GM21576 (cell line): ENCODE measurements around the gene PTPRN2.
"Not testable (repeated sequence)": the region's sequence is repeated elsewhere in the genome, so short reads cannot be mapped to it uniquely, and the experiment has no call there.

Source experiments
- ATAC-seq: cut with Tn5 transposase; IDR thresholded peaks from one replicate; pipeline ENCODE4 v1.9.1; 2021; ENCODE audit warnings: mild to moderate bottlenecking, moderate library complexity; ENCODE audit not compliant: unreplicated experiment

PTPRN2 gene

DNA sequence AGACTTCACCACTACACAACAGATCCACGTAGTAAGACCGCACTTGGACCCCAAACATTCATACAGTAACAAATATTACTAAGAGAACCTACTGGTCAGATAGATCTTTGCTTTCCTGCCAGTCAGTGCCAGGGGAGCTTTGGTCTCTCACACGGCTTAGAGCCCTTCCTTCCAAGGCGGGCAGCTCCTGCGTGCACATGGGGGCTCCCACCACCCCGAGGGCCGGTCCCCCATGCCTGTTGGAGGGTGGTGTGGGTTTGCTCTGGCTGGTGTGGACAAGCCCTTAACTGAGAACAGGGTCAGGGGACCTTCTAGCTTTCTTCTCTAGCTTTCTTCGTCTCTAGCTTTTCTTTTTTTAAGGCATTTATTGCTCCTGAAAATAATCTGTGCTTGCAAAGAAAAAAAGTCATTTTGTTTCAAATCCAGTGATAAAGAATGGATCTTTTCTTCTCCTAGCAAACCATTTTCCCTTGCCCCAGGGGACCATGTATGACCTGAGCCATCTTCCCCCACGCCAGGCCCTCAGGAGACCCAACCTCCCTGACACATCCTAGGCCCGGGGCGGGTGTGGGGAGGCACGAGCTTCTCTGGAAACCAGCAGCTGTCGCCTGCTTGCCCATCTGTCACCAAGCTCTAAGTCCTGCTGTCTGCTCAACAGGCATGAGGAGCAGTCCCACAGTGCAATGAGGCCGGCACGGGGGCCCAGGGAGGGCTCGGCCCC is 591.1 kb downstream of the PTPRN2 start:
- ATAC-seq = no peak

DNA sequence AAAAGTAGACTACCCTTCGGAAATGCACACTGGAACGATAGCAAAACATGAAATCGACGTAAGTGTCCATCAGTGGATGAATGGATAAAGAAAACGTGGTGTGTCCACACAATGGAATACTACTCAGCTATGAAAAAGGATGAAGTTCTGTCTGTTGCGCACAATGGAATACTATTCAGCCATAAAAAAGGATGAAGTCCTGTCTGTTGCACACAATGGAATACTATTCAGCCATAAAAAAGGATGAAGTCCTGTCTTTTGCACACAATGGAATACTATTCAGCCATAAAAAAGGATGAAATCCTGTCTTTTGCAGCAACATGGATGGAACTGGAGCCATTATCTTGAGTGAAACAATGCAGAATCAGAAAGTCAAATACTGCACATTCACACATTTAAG is 591.8 kb downstream of the PTPRN2 start:
- no peak for ATAC-seq

DNA sequence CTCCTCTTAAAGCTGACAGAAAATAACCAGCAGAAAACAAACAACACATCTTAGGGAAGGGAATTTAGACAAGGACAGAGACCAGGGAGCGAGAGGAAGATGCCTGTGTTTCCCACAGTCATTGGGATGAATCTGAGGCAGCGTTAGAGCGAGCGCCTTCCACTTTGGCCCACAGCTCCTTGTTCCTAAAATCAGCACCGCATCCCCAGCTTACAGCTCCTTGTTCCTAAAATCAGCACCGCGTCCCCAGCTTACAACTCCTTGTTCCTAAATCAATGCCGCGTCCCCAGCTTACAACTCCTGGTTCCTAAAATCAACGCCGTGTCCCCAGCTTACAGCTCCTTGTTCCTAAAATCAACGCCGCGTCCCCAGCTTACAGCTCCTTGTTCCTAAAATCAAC is 593.3 kb downstream of the PTPRN2 start:
- no peak for ATAC-seq

DNA sequence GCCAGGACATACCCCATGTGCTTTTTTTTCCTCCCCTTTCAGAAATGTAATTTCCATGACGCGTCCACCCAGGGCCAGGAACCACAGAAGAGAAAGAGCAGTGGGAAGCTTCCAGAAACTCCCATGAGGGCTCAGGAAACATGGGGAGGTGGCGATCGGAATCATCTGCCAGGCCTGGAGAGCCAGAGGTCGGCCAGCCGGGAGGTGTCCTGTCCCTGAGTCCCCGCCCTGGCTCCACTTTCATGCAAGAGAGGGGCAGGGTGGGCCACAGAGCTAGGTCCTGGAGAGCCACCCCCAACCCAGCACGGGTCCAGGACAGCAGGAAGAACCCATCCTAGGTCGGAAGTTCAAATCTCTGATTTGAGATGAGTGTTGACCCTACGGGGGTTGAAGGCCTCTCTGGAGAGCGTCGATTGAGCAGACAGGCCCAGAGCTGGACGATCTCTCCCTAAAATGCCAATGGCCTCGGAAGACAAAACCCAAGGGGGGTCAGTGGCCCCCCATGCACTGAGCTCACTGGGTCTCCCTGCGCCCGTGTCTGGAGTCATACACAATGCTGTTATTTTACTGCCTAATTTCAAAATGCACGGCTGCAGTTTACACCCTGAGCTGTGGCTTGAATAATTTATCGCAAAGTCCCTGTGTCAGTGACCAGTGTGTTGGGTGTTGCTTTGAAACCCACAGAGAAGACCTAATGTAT is 594.1 kb downstream of the PTPRN2 start:
- no peak for ATAC-seq

DNA sequence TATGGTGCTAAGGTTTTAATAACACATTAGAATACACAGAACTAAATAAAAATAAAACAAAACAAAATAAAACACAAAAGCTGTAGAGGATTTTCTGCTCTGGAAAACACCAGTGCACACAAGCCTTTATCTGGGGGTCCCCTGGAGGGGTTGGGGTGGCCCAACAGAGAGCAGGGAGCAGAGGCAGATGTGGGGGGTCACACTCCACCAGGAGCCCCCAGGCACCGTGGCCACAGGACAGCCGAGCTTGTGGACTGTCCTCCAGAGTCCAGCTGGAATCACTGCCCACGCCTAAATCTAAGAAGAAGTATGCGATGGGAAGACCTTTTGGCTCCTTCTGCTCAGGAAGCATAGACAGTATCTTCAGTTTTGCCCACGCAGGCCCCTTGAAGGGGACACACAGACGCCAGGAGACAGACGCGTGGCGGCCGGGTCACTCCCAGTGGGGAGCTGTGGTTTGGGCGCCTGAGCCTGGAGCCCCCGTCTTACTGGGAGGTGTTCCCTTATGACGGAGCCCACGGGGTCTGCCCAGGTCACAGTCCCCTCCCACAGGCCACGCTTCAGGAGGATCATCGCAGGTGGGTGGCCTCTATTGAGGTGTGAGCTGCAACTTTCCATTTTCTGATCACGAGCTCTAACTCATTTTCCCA is 595.0 kb downstream of the PTPRN2 start:
- no peak for ATAC-seq

DNA sequence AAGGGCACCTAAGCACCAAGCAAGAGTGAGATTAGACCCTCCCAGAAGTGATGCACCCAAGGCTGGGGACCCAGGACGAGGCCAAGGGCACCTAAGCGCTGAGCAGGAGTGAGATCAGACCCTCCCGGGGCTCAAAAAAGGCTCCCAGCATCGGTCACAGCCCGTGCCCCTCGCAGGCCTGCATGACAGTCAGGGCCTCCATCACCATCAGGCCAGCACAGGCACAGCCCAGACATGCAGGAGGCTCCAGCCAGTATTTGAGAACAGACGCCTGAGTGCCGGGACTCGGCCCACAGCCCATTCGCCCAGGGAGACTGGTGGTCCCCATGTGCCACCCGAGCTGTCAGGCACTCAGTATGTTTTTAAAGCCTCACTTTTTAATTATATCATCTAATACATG is 595.9 kb downstream of the PTPRN2 start:
- ATAC-seq = no peak

DNA sequence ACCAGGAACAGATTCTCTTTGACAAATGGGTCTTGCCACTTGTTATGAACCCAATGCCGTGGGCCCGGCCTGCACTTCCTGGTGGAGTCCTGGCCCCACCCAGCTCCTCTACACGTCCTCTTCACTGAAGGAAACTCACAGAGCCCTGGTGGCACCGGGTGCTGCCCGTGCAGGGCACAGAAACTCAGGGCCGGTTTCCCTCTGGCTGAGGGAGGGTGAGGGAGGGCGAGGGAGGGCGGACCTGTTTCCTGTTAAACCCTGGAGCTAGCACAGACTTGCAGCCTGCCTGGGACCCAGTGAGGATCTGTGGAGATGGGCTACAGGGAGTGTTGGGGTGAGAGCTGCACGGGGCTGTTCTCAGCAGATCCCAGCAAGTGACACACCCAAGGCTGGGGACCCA is 596.3 kb downstream of the PTPRN2 start:
- ATAC-seq = no peak

DNA sequence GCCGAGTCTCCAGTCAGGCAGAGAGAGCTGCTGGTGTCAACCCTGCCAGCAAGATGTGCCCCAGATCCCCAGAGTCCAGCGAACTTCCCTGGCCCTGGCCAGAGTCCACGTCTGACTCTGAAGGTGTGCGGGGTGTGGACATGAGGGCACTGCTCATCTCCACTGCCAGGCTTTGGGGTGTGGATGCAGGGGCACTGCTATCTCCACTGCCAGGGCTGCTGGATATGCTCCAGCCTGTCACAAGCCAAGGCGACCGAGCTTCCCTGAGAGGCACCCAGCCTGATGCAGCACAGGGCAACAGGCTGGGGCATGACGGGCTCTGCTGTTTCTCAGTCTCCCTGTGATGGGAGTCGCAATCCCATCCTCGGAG is 596.8 kb downstream of the PTPRN2 start:
- no peak for ATAC-seq

DNA sequence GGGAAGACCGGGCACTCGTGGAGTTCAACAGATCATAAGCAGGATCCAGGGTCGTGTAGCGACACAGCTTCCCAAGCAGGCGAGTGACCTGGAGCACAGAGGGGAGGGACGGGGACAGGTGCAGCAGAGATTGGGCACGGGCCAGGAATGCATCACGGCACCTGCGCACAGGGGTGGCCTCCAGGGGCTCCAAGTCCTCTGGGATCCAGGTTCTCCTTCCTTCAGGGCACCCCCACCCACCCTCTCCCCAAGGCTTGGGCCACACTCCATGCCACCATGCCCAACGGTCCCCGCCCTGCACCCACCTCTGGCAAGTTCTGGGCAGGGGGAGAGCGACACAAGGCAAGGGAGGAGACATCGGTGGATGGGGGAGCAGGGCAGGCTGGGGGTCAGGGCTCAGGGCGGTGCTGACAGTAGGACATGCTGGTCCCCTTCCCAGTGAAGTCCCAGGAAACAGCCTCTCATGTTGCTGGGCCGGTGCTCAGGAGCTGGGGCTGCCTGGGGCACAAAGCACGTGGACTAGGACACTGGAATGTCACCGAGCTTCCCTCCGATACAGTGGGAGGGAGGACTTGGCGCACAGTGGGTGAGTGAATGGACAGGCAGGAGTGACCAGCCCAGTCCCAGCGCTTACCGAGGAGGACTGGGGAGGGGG is 597.3 kb downstream of the PTPRN2 start:
- no peak for ATAC-seq

DNA sequence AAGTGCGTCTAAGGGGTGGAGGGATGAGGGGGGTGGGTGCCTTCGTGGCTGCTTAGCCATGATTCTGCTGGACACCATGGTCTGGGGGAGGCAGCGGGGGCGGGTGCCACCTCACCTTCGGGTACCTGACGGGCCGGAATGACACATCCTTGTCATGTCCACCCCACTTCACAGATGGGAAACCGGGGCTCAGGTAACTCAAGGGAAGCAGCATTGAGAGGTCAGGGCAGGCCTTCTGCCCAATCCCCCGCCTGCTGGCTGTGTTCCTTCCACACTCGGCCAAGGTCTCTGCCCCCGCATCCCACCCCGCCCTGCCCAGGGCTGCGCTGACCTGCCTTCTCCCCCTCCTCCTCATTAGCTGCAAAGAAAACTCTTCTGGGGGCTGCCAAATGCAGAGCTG is 598.0 kb downstream of the PTPRN2 start:
- ATAC-seq = no peak

DNA sequence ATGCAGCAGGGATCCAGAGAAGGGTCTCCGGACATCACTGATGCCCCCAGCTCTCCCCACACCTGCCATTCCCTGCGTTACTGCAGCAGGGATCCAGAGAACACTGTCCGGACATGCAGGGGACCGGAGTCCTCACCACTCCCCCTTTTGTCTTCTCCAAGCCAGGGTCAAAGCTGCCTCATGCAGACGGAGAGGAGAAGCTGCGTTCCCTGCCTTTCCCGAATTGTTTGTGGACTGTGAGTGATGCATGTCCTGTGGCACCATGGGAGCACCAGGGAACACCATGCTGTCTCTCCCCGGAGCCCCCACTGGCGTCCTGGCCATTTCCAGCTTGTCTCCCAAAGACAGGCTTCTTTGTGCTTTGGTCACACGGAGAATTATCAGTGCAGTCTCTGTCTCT is 599.7 kb downstream of the PTPRN2 start:
- ATAC-seq = no peak

DNA sequence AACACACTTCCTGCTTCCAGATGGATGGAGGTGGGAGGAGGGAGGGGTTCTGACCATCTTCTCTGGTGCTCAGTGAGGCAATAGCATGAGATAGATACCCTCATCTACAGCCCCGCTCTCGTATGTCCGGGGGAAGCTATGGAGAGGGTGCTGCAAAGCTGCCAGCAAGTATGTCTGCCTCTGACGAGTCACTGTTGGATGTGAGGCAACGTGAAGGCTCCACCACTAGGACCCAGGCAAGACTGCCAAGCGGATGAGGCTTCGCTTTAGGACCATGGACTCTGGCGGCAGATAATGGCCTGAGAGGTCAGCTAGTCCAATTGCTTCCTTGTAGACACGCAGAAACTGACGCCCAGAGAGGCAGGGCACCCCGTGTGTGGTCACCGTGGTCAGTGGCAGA is 601.6 kb downstream of the PTPRN2 start:
- ATAC-seq = no peak

DNA sequence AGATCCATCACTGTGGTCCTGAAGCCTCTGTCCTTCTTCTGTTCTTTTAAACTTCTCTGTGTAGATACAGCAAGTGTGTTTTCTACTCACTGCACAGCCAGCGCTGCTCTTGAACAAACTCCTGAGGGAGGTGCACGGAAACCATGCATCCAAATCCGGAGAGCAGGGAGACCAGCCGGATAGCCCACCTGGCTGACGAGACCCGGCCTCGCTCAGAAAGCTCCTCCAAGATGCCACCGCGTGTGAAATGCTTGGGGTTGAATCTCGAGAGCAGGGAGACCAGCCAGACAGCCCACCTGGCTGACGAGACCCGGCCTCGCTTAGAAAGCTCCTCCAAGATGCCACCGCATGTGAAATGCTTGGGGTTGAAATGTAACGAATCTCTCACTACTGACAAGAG is 602.0 kb downstream of the PTPRN2 start:
- no peak for ATAC-seq

DNA sequence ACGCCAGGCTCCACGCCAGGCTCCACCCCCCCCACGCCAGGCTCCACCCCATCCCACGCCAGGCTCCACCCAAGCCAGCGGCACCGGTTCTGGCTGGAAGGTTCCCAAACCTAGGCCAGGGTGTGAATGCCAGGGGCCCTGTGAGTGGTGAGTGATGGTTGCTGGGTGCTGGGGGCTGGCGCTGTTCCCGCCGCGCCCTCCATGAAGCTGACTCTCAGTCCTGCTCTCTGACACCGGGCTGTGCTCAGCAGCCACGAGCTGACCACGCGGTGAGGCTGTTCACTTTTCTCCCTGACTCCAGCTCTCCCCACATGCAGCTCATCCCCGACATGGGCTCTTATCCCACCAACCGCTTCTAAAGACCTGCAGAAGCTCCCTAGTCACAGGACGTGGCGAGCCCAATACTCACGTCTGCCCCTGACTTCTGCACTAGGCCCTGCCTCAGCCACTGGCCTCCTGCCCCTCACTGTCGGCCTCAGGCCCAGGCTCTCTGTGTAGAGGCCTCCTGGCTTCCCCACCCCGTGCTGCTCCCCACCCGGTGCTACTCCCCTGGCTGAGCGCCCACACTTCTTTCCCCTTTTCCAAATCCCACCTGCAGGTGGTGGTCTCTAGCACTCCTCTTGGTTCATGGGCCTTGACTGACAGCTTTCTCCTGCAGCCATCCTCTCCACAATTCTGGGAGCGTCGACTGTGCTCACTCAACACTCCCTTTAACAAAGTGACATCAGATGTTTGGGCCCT is 603.0 kb downstream of the PTPRN2 start:
- no peak for ATAC-seq

DNA sequence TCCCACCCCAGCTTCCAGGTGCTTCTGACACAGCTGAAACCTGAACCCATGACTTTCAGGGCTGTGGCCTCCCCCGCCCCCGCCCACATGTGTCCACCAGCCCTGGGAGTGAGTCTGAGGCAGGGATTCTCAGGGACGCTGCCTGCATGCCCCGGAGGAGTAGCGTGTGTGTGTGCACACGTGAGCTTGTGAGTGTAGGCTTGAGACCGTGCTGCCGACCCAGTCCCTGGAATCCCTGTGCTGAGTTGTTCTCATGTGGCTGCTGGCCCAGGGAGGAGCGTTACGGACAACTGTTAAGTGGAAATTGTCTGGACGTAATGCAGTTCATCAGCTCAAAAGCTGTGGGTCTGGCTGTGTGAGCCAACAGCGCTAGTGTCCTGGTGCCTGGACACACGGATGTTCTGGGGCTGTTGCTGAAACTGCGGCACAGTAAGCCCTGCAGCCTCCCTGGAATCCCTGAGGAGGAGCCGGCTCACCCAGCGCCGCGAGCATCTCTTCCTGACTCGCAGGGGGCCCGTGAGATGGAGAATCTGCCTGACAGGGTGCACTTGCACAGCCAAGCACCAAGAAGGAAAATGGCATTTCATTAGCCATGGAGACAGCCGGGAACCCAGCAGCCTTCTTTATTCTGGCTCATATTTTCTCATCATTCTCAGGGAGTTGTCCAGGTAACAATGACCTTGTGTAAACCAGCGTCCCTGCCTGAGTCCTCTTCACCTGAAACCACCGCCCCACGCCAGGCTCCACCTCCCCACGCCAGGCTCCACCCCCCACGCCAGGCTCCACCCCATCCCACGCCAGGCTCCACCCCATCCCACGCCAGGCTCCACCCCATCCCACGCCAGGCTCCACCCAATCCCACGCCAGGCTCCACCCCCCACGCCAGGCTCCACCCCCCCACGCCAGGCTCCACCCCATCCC is 603.9 kb downstream of the PTPRN2 start:
- ATAC-seq = no peak

DNA sequence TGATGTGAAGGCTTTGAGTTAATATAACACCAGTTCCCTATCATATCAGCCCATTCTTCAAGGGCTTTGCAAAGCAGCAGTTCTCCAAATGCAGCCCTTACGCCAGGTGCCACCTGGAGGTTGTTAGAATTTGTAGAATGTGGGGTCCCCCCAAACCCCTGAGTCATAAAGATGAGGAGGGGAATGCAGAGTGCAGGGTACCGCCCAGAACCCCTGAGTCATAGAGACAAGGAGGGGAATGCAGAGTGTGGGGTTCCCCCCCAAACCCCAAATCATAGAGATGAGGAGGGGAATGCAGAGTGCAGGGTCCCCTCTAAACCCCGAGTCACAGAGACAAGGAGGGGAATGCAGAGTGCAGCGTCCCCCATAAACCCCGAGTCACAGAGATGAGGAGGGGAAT is 605.8 kb downstream of the PTPRN2 start:
- ATAC-seq = no peak

DNA sequence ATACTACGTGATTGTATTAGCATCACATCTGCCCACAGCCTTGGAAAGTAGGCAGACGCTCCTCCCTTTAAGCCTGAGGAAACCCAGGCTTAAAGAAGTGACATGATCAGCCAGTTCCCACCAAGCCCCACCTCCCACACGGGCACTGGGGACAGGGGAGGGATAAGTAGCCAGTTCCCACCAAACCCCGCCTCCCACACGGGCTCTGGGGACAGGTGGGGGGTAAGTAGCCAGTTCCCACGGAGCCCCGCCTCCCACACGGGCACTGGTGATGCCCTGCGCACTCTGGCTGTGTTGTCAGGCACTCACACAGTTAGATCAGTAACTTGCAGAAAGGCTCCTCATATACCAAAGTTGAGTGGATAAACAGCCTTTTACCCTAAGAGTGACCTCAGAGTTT is 606.8 kb downstream of the PTPRN2 start:
- no peak for ATAC-seq

DNA sequence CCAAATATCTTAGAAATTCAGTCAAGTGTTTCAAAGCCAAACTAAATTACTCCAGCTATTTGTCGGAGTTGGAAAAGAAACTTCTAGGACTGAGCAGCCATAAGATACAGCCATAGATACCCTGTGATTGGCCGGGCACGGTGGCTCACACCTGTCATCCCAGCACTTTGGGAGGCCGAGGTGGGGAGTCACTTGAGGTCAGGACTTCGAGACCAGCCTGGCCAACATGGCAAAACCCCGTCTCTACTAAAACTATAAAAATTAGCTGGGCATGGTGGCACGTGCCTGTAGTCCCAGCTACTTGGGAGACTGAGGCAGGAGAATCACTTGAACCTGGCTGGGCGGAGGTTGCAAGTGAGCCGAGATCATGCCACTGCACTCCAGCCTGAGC is 607.3 kb downstream of the PTPRN2 start:
- ATAC-seq = not testable (repeated sequence)

DNA sequence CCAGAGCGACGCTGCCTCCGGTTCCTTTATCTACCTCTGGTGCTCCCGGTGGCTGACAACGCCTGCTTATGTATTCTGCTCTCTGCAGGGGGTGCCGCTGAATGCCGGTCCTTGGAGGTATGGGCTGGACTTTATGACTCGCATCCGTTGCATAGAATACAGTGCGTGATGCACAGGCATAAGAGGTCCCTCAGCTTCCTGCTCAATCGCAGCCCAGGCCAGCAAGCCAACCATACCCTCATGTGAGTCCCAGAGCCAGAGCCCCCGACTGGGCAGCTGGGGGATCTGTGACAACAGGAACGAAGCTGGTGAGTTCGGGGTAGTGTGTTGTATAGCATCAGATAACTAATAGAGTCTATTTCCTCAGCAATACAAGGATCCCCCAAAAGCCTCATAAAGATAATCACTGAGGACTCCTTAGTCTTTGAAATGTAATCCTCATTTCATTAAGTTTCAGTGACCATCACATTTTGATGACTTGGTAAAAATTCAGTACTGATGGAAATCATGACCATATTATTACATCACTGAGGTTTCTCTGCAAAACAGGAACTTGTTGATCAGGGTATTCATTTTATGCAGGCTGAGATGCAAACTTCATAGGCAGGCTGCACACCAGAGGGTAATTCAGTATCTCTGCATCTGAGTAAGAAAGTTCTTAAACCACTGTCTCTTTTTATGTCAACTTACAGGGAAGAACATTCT is 607.8 kb downstream of the PTPRN2 start:
- no peak for ATAC-seq
